CD4-positive, CD25-positive, alpha-beta regulatory T cell (primary cell): ENCODE measurements around the gene ADAMTS16. TPM values are rescaled to one million over a fixed set of nuclear protein-coding genes. Genes with fewer than 3 reads are reported as not detected.

Experiments used
- ATAC-seq, 2 donors: fragments of 150-1000 bp; cut with Tn5 transposase; one replicate each; pipeline ENCODE4 v1.10.0; 2021; ENCODE audit warnings: low read depth in 2 of 2, moderate number of reproducible peaks in 2 of 2, moderate library complexity in 1 of 2
- DNase-seq, 3 donors: peaks; one replicate each; pipeline versions ENCODE4 v3.0.0 to v3.0.0-alpha.2; 2012 to 2022; ENCODE audit warnings: mixed read lengths in 1 of 3
- H3K27ac ChIP-seq: one replicate; pipeline ENCODE4 v1.7.0; 2013; ENCODE audit warnings: mild to moderate bottlenecking, low read length; ENCODE audit not compliant: insufficient read depth, poor library complexity, severe bottlenecking
- H3K27me3 ChIP-seq: one replicate; pipeline ENCODE4 v1.7.0; 2013; ENCODE audit warnings: low read length; ENCODE audit not compliant: control insufficient read depth, insufficient read depth
- H3K36me3 ChIP-seq: one replicate; pipeline ENCODE4 v1.7.0; 2013; ENCODE audit warnings: mild to moderate bottlenecking, low read length, moderate library complexity; ENCODE audit not compliant: control insufficient read depth, insufficient read depth
- H3K4me1 ChIP-seq: 2 replicates; pipeline ENCODE4 v1.7.0; 2013; ENCODE audit warnings: mild to moderate bottlenecking, low read length; ENCODE audit not compliant: insufficient read depth, control insufficient read depth, poor library complexity, severe bottlenecking
- H3K4me3 ChIP-seq: one replicate; pipeline ENCODE4 v1.7.0; 2013; ENCODE audit warnings: low read depth, mild to moderate bottlenecking, low read length, moderate library complexity
- H3K9me3 ChIP-seq, 2 experiments: 1 replicate in 1 of 2; 2 replicates in 1 of 2; pipeline ENCODE4 v1.7.0; 2013; ENCODE audit warnings: low read length in 2 of 2, mild to moderate bottlenecking in 1 of 2, moderate library complexity in 1 of 2; ENCODE audit not compliant: control insufficient read depth in 2 of 2
- H3K27ac Mint-ChIP-seq, 3 donors: one replicate each; pipeline ENCODE4 v1.8.0; 2020 to 2022; ENCODE audit warnings: mild to moderate bottlenecking in 3 of 3, mixed read lengths in 3 of 3, moderate library complexity in 2 of 3
- H3K27me3 Mint-ChIP-seq: one replicate; pipeline ENCODE4 v1.8.0; 2022; ENCODE audit warnings: mild to moderate bottlenecking, mixed read lengths
- H3K36me3 Mint-ChIP-seq: one replicate; pipeline ENCODE4 v1.8.0; 2020; ENCODE audit warnings: mixed read lengths
- H3K4me1 Mint-ChIP-seq, 4 donors: one replicate each; pipeline ENCODE4 v1.8.0; 2020 to 2022; ENCODE audit warnings: mixed read lengths in 4 of 4, mild to moderate bottlenecking in 1 of 4
- H3K4me3 Mint-ChIP-seq, 4 donors: one replicate each; pipeline ENCODE4 v1.8.0; 2020 to 2022; ENCODE audit warnings: mild to moderate bottlenecking in 4 of 4, mixed read lengths in 4 of 4, moderate library complexity in 3 of 4
- H3K9me3 Mint-ChIP-seq, 7 donors: one replicate each; pipeline ENCODE4 v1.8.0; 2020 to 2022; ENCODE audit warnings: mixed read lengths in 7 of 7, mild to moderate bottlenecking in 3 of 7, moderate library complexity in 2 of 7
- polyA plus RNA-seq, 4 donors: library from polyadenylated mRNA; unstranded; fragments of 300-500 nt; fragmentation: Illumina TruSeq; gene quantifications; one replicate each; pipeline ENCODE4 v1.2.3, GENCODE V29; 2021
- total RNA-seq: library from RNA; stranded (reverse); gene quantifications from one replicate; pipeline ENCODE4 v1.2.3, GENCODE V29; 2022

The ADAMTS16 gene
- total and polyA plus RNA-seq, 5 donors from 2014 or later, result not detected

- no peak overlapping the region for H3K4me3 ChIP-seq
- Mint-ChIP-seq H3K27me3 (no peaks in the 10 kb centered on the region), H3K9me3 (peaks cover 0 to 6% (median 0%) of the 10 kb centered on the region in 7 donors), H3K4me3 (no peak overlapping the region), H3K4me1 (no peaks in the 10 kb centered on the region), H3K36me3 (no peaks in the 10 kb centered on the region), H3K27ac (no peak overlapping the region)
- ATAC-seq, result no peak
- no peak for DNase-seq
- no peak overlapping the region for H3K27ac ChIP-seq
- H3K27me3 ChIP-seq, result no peaks in the 10 kb centered on the region
- H3K36me3 ChIP-seq, result no peaks in the 10 kb centered on the region
- no peaks in the 10 kb centered on the region for H3K4me1 ChIP-seq
- H3K9me3 ChIP-seq, result peaks cover 0 to 6% of the 10 kb centered on the region in 2 experiments
Measured at GRCh38 chr5:5278815-5279381, 138.8 kb downstream of the ADAMTS16 start.

GRCh38 chr5:5285906-5286305 lies 145.8 kb downstream of the ADAMTS16 start:
- Mint-ChIP-seq H3K27ac (no peak overlapping the region), H3K36me3 (no peaks in the 10 kb centered on the region), H3K4me3 (no peak overlapping the region), H3K4me1 (peaks cover 0 to 2% (median 0%) of the 10 kb centered on the region in 4 donors), H3K9me3 (peaks cover 0 to 16% (median 3%) of the 10 kb centered on the region in 7 donors), H3K27me3 (no peaks in the 10 kb centered on the region)
- H3K27me3 ChIP-seq, result no peaks in the 10 kb centered on the region
- H3K9me3 ChIP-seq, result peaks cover 0 to 14% of the 10 kb centered on the region in 2 experiments
- no peaks in the 10 kb centered on the region for H3K36me3 ChIP-seq
- no peak for ATAC-seq
- DNase-seq, result no peak
- H3K27ac ChIP-seq, result no peak overlapping the region
- no peak overlapping the region for H3K4me3 ChIP-seq
- H3K4me1 ChIP-seq, result no peaks in the 10 kb centered on the region

- H3K27me3 ChIP-seq, result no peaks in the 10 kb centered on the region
- Mint-ChIP-seq H3K9me3 (peaks cover 0 to 16% (median 2%) of the 10 kb centered on the region in 7 donors), H3K27ac (no peak overlapping the region), H3K4me1 (peaks cover 0 to 2% (median 0%) of the 10 kb centered on the region in 4 donors), H3K4me3 (no peak overlapping the region), H3K27me3 (no peaks in the 10 kb centered on the region), H3K36me3 (no peaks in the 10 kb centered on the region)
- ATAC-seq (no peak), DNase-seq (no peak)
- peaks cover 0 to 14% of the 10 kb centered on the region in 2 experiments for H3K9me3 ChIP-seq
- no peak overlapping the region for H3K27ac ChIP-seq
- H3K36me3 ChIP-seq, result no peaks in the 10 kb centered on the region
- H3K4me1 ChIP-seq, result no peaks in the 10 kb centered on the region
- no peak overlapping the region for H3K4me3 ChIP-seq
Measured at GRCh38 chr5:5287419-5287818, 147.3 kb downstream of the ADAMTS16 start.

- H3K4me1 Mint-ChIP-seq, result peaks cover 0 to 2% (median 0%) of the 10 kb centered on the region in 4 donors
- Histone ChIP-seq H3K4me1 (no peaks in the 10 kb centered on the region), H3K27ac (no peak overlapping the region), H3K27me3 (no peaks in the 10 kb centered on the region), H3K4me3 (no peak overlapping the region), H3K36me3 (no peaks in the 10 kb centered on the region), H3K9me3 (peaks cover 0 to 13% of the 10 kb centered on the region in 2 experiments)
- H3K9me3 Mint-ChIP-seq, result peaks cover 0 to 16% (median 2%) of the 10 kb centered on the region in 7 donors
- DNase-seq (no peak), ATAC-seq (no peak)
- H3K27ac Mint-ChIP-seq, result no peak overlapping the region
- no peaks in the 10 kb centered on the region for H3K27me3 Mint-ChIP-seq
- no peaks in the 10 kb centered on the region for H3K36me3 Mint-ChIP-seq
- H3K4me3 Mint-ChIP-seq, result no peak overlapping the region
Measured at GRCh38 chr5:5288201-5288600, 148.1 kb downstream of the ADAMTS16 start.

- H3K9me3 Mint-ChIP-seq, result peaks cover 0 to 12% (median 3%) of the 10 kb centered on the region in 7 donors
Measured at GRCh38 chr5:5289537-5289936, 149.4 kb downstream of the ADAMTS16 start.

GRCh38 chr5:5290674-5291334 lies 150.7 kb downstream of the ADAMTS16 start:
- Mint-ChIP-seq H3K36me3 (no peaks in the 10 kb centered on the region), H3K4me1 (peaks cover 0 to 2% (median 0%) of the 10 kb centered on the region in 4 donors), H3K27ac (no peak overlapping the region), H3K9me3 (peaks cover 0 to 10% (median 6%) of the 10 kb centered on the region in 7 donors), H3K27me3 (no peaks in the 10 kb centered on the region), H3K4me3 (no peak overlapping the region)
- Histone ChIP-seq H3K27ac (no peak overlapping the region), H3K36me3 (no peaks in the 10 kb centered on the region), H3K4me1 (no peaks in the 10 kb centered on the region), H3K9me3 (no peaks in the 10 kb centered on the region), H3K27me3 (no peaks in the 10 kb centered on the region), H3K4me3 (no peak overlapping the region)
- DNase-seq, result no peak
- ATAC-seq, result no peak

More at GRCh38 chr5:5289537-5289936, 149.4 kb downstream of the ADAMTS16 start:
- no peak overlapping the region for H3K4me3 Mint-ChIP-seq
- H3K27me3 Mint-ChIP-seq, result no peaks in the 10 kb centered on the region
- DNase-seq, result no peak
- no peaks in the 10 kb centered on the region for H3K4me1 ChIP-seq
- no peaks in the 10 kb centered on the region for H3K36me3 Mint-ChIP-seq
- no peaks in the 10 kb centered on the region for H3K36me3 ChIP-seq
- no peak for ATAC-seq
- H3K9me3 ChIP-seq, result peaks cover 0 to 2% of the 10 kb centered on the region in 2 experiments
- no peak overlapping the region for H3K4me3 ChIP-seq
- H3K4me1 Mint-ChIP-seq, result peaks cover 0 to 2% (median 0%) of the 10 kb centered on the region in 4 donors
- no peak overlapping the region for H3K27ac ChIP-seq
- no peak overlapping the region for H3K27ac Mint-ChIP-seq
- no peaks in the 10 kb centered on the region for H3K27me3 ChIP-seq

GRCh38 chr5:5291357-5291756 lies 151.2 kb downstream of the ADAMTS16 start:
- no peaks in the 10 kb centered on the region for H3K9me3 ChIP-seq
- DNase-seq, result no peak
- no peaks in the 10 kb centered on the region for H3K36me3 ChIP-seq
- no peak for ATAC-seq
- Mint-ChIP-seq H3K4me1 (peaks cover 0 to 2% (median 0%) of the 10 kb centered on the region in 4 donors), H3K4me3 (no peak overlapping the region), H3K27me3 (no peaks in the 10 kb centered on the region), H3K9me3 (peaks cover 0 to 7% (median 5%) of the 10 kb centered on the region in 7 donors), H3K36me3 (no peaks in the 10 kb centered on the region), H3K27ac (no peak overlapping the region)
- H3K4me3 ChIP-seq, result no peak overlapping the region
- H3K27me3 ChIP-seq, result no peaks in the 10 kb centered on the region
- no peaks in the 10 kb centered on the region for H3K4me1 ChIP-seq
- no peak overlapping the region for H3K27ac ChIP-seq
